ENCODE measurements around the gene RIMBP2.

RIMBP2 gene

DNA sequence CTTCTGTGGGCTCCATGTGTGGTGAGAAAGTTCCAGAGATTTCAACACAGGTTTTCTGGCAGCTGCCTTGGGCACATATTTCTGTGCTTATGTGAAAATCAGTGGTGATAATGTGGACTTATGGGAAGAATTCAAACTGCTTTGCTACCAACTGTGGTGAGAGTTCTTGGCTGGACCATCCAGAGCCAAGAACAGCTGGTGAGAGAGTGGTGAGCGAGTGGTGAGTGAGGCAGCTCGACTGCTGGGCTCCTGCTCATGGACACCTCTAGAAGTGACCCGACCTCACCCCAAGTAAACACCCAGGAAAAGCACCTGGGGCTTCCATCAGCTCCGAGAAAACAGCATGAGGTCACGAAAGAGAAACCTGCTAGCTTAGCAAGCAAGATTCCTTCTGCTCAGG, 272.0 kb downstream of the RIMBP2 start:
- Histone ChIP-seq H3K27me3 (ENCODE audit: insufficient read depth, low read length) (no peaks in the 10 kb centered on the region), H3K4me3 (ENCODE audit: low read depth, low read length, poor library complexity, severe bottlenecking) (no peak overlapping the region), H3K36me3 (ENCODE audit: insufficient read depth, low read length) (no peaks in the 10 kb centered on the region), H3K4me1 (ENCODE audit: insufficient read depth, low read length, severe bottlenecking) (no peaks in the 10 kb centered on the region), H3K9me2 (ENCODE audit: low read depth, low read length) (no peaks in the 10 kb centered on the region), H2AFZ (ENCODE audit: low read length) (no peak overlapping the region), H3K9me3 (ENCODE audit: low read length) (no peaks in the 10 kb centered on the region), H3K4me2 (ENCODE audit: low read length) (no peak overlapping the region), H4K20me1 (ENCODE audit: insufficient read depth, low read length) (no peaks in the 10 kb centered on the region), H3K79me2 (ENCODE audit: insufficient read depth, low read length) (no peaks in the 10 kb centered on the region), H3F3A (ENCODE audit: insufficient read depth, low read length) (no peaks in the 10 kb centered on the region), H3K9ac (ENCODE audit: low read length) (no peak overlapping the region), H3K27ac (ENCODE audit: low read depth, low read length, poor library complexity, severe bottlenecking) (no peak overlapping the region)
- no peak for TF ChIP-seq EZH2 (IDR thresholded peaks at IDR 0.05; ENCODE audit: borderline replicate concordance, low read length)
- TF ChIP-seq, protein P1, sequence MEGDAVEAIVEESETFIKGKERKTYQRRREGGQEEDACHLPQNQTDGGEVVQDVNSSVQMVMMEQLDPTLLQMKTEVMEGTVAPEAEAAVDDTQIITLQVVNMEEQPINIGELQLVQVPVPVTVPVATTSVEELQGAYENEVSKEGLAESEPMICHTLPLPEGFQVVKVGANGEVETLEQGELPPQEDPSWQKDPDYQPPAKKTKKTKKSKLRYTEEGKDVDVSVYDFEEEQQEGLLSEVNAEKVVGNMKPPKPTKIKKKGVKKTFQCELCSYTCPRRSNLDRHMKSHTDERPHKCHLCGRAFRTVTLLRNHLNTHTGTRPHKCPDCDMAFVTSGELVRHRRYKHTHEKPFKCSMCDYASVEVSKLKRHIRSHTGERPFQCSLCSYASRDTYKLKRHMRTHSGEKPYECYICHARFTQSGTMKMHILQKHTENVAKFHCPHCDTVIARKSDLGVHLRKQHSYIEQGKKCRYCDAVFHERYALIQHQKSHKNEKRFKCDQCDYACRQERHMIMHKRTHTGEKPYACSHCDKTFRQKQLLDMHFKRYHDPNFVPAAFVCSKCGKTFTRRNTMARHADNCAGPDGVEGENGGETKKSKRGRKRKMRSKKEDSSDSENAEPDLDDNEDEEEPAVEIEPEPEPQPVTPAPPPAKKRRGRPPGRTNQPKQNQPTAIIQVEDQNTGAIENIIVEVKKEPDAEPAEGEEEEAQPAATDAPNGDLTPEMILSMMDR (IDR thresholded peaks at IDR 0.05; ENCODE audit: low read length), result no peak

DNA sequence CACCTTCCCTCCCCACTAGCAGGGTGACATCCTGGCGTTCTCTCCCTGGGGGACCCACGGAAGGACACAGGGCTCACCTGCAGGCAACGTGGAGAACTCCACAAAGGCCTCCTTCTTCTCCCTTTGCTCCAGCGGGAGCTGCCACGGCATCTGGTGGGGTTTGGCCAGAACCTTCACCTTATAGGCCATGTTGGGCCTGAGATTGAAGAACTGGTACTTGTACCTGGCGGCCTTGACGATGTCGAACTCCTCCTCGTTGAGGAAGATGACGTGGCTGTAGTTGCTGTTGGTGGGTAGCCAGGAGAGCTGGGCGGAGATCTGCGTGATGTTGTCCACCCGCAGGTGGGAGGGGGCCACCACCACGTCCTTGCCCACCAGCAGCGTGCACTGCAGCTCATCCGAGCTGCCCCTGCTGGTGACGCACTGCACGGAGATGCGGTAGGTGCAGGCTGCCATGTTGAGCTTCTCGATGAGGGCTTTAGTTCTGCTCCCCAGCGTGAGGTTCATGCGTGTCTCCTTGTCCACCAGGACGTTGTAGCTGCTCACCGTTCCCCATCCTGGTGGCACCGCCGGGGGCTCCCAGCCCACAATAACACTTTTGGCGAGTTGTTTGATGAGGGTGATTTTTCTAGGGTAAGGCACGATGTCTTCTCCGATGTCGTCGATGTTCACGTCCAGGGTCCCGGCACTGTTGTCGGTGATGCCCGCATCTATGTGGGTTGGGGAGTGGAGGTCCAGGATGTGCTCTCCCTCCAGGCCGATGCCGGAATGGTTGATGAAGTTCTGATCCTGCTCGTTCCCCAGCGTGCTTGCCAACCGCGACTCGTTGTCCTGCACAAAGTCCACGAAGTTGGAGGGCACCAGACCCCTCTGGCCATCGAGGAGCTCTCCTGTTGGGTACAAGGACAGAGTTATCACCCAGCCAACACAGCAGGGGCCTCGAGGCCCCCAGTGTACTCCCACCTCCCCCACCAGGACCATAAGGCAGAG, 274.0 kb downstream of the RIMBP2 start:
- Histone ChIP-seq H4K20me1 (ENCODE audit: insufficient read depth, low read length) (no peaks in the 10 kb centered on the region), H3K4me3 (ENCODE audit: low read depth, low read length, poor library complexity, severe bottlenecking) (no peak overlapping the region), H3K27me3 (ENCODE audit: insufficient read depth, low read length) (no peaks in the 10 kb centered on the region), H3K4me1 (ENCODE audit: insufficient read depth, low read length, severe bottlenecking) (no peaks in the 10 kb centered on the region), H3K27ac (ENCODE audit: low read depth, low read length, poor library complexity, severe bottlenecking) (no peak overlapping the region), H3F3A (ENCODE audit: insufficient read depth, low read length) (no peaks in the 10 kb centered on the region), H3K9me3 (ENCODE audit: low read length) (no peaks in the 10 kb centered on the region), H3K9ac (ENCODE audit: low read length) (no peak overlapping the region), H3K4me2 (ENCODE audit: low read length) (no peak overlapping the region), H3K36me3 (ENCODE audit: insufficient read depth, low read length) (no peaks in the 10 kb centered on the region), H3K79me2 (ENCODE audit: insufficient read depth, low read length) (no peaks in the 10 kb centered on the region), H2AFZ (ENCODE audit: low read length) (no peak overlapping the region), H3K9me2 (ENCODE audit: low read depth, low read length) (no peaks in the 10 kb centered on the region)
- TF ChIP-seq EZH2 (IDR thresholded peaks at IDR 0.05; ENCODE audit: borderline replicate concordance, low read length), result no peak
- TF ChIP-seq, protein P1 (IDR thresholded peaks at IDR 0.05; ENCODE audit: low read length), result no peak

DNA sequence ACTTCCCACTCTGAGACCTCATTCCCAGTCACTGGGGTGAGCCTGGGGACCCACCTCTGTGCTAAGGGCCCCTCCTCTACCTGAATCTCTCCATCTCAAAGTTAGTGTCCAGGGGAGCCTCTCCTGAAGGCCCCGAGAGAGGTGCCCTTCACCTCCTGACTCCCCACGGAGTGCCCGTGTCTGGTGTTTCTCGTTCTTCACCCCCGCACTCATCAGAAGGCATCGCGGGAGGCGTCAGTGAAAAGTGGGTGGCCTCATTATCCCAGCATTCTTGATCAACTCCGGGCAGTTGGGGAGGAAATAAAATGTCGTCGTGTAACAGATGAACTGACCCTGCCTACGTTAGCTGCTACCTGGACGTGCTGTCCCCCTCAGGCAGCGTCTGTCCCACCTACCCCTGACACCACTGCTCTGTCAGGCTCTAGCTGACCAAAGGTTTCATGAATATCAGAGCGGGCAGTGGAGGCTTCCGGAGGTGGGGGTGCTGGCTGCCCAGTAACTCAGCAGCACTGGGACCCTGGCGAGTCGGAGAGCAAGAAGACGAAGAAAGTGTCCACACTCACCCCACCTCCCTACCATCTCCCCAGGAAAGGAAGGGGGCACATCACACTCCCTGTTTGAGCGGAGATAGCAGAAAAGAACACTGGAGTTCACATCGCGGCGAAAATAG, 275.6 kb downstream of the RIMBP2 start:
- no peak for TF ChIP-seq EZH2 (IDR thresholded peaks at IDR 0.05; ENCODE audit: borderline replicate concordance, low read length)
- TF ChIP-seq, protein P1 (IDR thresholded peaks at IDR 0.05; ENCODE audit: low read length), result no peak
- Histone ChIP-seq H3K4me2 (ENCODE audit: low read length) (no peak overlapping the region), H3K9me2 (ENCODE audit: low read depth, low read length) (no peaks in the 10 kb centered on the region), H3K4me1 (ENCODE audit: insufficient read depth, low read length, severe bottlenecking) (no peaks in the 10 kb centered on the region), H3K9me3 (ENCODE audit: low read length) (no peaks in the 10 kb centered on the region), H3K4me3 (ENCODE audit: low read depth, low read length, poor library complexity, severe bottlenecking) (no peak overlapping the region), H4K20me1 (ENCODE audit: insufficient read depth, low read length) (no peaks in the 10 kb centered on the region), H2AFZ (ENCODE audit: low read length) (no peak overlapping the region), H3K9ac (ENCODE audit: low read length) (no peak overlapping the region), H3F3A (ENCODE audit: insufficient read depth, low read length) (no peaks in the 10 kb centered on the region), H3K27me3 (ENCODE audit: insufficient read depth, low read length) (no peaks in the 10 kb centered on the region), H3K27ac (ENCODE audit: low read depth, low read length, poor library complexity, severe bottlenecking) (no peak overlapping the region), H3K79me2 (ENCODE audit: insufficient read depth, low read length) (no peaks in the 10 kb centered on the region), H3K36me3 (ENCODE audit: insufficient read depth, low read length) (no peaks in the 10 kb centered on the region)
